ENCODE results near the gene PEX5L.
"Not testable (repeated sequence)": the region's sequence is repeated elsewhere in the genome, so short reads cannot be mapped to it uniquely, and the experiment has no call there.

The PEX5L gene

DNA sequence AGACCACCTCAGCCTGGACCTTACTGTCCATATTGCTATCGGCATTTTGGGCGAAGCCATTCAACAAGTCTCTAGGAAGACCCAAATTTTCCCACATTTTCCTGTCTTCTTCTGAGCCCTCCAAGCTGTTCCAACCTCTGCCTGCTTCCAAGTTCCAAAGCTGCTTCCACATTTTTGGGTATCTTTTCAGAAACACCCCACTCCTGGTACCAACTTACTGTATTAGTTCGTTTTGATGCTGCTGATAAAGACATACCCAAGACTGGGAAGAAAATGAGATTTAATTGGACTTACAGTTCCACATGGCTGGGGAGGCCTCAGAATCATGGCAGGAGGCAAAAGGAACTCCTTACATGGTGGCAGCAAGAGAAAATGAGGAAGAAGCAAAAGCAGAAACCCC, 28.4 kb downstream of the PEX5L start:
- DNase-seq (ENCODE audit: low read depth in 2 of 2) = not testable (repeated sequence)

DNA sequence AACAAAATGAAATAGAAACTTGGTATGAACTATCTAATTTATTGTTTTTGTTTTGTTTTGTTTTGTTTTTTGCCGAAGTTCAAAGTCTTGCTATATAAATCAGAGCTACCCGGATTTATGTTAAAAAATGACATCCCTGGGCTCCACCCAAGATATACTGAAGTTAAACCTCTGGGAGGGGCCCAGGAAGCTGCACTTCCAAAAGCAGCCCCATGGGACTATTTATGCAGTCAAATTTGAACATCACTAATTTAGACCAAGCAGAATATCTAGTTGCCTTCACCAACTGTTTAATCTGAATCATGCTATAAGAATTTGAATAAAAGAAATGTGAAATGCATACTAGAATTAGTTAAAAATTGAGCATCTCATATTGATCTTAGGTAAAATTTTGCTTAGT, 32.2 kb downstream of the PEX5L start:
- DNase-seq (ENCODE audit: low read depth in 2 of 2) = no peak

DNA sequence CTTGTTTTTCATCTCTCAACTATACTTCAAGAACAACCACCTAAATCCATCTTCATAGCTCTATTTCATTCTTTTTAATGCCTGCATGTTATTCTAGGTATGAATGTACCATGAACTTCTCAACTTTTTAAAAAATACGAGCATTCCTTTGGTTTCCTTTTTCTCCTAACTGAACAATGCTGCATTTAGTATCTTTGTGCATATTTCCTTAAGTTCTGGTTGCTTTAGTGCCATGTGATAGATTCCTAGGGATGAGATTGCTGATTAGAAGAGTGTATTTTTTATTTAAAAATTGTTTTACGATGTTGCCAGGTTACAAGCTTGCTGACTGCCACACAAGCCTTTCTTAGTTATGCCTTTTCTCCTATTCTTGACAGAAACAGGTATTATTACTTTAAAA, 34.7 kb downstream of the PEX5L start:
- DNase-seq (ENCODE audit: low read depth in 2 of 2) = no peak

DNA sequence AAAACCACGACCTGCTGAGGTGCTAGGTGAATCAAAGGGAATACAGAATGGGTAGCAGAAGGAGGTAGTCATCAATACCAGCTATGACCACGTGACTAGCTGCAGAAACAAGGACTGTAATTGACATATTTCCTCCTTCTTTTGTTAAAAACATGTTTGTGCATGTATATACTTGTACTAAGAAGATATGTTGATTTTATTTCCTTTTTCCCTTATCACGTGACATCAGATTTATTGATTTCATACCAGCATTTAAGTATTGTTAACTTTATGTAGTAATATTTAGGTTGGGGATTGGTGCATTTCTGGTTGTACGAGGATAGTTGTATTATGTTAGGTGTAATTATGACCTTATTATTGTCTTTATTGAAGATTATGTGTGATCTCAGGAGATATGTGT, 36.2 kb downstream of the PEX5L start:
- no peak for DNase-seq (ENCODE audit: low read depth in 2 of 2)

DNA sequence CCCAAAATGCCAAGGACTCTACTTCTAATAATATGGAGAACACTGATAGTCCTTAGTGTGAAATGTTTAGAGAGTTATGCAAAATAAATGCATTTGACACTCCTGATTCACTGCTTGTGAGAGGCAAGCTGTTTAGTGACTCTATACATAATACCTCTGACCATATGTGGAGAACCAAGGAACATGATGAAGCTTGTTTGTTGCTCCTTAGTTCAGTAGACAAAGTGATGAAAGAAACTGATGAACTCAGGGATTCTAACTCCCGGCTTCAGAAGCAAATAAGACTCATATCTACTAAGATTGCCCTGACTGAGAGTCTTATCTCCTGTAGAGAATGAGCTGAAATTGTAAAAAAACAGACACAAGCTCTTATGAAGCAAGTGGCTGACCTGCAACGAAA, 41.3 kb downstream of the PEX5L start:
- no peak for DNase-seq (ENCODE audit: low read depth in 2 of 2)

DNA sequence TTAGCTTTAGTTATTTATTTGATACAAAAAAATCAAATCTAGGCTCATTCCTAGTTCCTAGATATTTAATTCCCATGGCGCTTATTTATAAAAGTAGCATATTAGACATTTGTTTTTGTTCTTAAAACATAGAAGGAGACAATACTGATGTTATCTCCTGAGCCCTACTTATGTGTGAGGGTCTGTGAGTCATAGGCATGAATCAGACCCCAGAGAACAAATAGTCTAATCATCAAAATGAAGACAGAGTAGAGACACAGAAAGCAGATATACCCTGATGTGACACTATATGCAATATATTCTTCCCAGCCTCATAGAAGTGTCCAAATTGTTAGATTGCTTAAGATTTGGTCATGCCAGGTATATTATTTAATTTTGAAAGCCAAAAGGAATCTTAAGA, 44.9 kb downstream of the PEX5L start:
- no peak for DNase-seq (ENCODE audit: low read depth in 2 of 2)

DNA sequence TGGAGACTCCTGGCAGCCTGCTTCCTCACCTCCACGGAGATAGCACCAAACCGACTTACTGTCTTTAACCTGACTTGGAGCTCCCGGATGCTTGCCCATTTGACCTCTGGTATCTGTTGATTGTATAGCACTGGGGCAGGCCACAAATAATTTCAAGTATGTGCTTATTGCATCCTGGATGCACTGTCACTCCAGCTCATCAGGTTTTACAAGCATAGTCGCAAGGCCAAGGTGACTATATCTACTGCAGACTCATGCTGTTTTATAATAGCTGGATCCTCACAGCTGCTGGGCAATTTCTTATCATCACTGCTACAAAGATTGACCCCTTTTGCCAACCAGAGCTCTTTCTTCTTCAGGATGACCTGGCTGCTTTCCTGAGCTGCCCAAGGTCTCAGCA, 45.6 kb downstream of the PEX5L start:
- DNase-seq (ENCODE audit: low read depth in 2 of 2) = no peak

DNA sequence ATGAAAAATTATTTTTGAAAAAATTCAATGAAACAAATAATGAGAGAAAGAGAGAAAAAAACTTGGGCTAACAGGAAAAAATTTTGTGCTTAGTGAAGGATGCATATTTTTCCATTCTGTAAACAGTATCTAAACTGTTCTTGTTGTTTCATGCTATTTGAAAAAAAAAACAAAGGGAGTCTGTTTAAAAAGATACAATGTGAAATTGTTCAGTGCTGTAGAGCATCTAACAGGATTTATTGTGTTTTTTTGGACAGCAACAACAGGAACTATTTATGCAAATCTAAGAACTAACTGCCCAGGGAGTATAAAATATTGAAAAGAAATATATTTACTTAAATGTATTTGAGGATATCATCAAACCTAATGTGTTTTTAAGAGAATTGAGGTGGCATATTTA, 55.1 kb downstream of the PEX5L start:
- DNase-seq (ENCODE audit: low read depth in 2 of 2) = no peak

DNA sequence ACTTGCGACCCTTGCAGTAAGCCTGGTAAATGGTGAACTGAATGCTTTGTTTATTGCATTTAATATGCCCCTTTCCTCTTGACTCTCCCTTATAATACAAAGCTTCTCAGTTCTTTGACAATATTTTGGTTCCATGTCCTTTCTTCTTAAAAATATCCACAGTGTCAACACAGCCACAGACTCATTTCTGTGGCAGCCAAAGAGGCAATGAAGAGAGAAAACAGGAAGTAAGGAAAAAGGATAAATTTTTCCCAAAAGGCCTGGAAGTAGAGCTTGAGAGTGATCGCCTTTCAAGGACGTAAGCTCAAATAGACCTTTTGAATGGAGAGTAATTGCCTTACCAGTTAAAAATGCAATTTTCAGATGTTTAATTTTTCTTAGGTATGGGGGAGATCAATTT, 59.4 kb downstream of the PEX5L start:
- no peak for DNase-seq (ENCODE audit: low read depth in 2 of 2)

DNA sequence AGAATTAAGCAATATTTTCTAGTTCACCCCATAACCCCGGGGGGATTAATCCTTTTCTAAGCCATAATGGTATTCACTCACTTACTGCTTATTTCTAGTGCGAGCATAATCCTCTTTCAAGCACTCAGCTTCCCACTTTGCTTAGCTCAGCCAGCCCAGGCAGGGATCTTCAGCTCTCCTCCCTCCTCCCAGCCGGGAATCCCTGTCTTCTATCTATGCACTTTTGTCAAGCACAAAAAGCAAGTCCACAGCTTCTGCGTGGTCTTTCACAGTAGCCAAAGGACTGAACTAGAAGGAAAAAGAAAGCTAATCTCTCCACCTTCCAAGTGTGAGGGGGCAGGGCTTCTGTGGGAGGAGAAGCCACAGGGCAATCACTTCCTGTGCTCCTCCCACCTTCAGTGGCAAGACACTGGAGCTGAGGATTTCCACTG, 62.8 kb downstream of the PEX5L start:
- no peak for DNase-seq (ENCODE audit: low read depth in 2 of 2)

DNA sequence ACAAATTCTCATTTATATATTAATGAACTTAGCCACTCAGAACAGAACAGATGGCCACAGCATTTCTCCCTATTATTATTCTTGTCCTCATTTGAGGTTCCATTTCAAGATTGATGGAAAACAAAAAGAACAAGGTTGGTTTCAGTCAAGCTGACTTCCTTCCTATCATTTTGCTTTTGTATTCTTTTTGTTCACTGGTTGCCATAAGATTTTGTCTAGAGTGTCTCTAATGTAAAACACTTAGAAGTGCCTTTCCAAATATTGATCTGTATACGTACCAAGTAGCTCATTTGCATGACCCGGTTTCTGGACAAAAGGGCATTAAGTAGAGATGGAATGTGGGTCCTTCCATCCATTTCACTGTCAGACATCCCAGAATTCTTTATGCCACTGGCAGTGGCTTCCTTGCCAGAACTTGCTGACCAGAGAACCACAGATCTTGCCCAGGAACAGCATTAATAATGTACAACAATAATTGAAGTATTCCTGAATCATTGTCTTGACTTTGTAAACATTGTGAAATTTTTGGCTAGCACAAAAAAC, 63.8 kb downstream of the PEX5L start:
- DNase-seq (ENCODE audit: low read depth in 2 of 2) = no peak

DNA sequence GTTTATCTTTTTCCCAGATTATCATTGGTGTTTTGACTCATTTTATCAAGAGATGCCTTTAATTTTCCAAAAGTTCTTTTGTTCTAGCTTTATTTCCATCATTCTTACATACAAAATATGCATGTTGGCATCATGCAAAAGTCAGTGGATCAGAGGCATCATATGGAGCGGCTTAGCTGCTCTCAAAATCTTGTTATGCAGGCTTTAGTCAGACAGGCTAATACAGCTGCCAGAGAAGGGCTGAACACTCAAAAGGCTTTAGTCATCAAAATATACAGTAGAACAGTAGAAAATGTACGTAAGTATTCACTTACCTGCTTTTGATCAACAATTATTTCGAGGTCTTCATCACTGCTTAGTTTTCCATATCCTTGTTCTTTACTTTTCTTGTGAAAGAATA, 65.5 kb downstream of the PEX5L start:
- no peak for DNase-seq (ENCODE audit: low read depth in 2 of 2)

DNA sequence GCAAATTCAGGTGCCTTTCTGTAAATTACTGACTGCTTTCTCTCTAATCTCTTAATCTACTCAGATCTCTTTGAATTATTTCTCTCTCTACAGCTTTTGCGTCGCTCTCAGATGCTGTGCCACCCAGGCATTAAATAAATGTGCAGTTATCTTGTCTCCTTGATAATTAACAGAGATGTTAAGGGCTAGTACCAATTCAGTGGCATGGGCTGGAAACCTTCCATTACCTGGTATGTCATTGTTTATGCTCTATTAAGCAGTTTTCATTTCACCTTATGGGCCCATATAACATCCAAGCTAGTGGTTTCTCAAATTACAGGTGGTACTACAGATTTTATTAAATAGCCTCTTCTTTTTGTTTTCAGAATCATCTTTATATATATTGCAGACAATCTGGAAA, 66.0 kb downstream of the PEX5L start:
- no peak for DNase-seq (ENCODE audit: low read depth in 2 of 2)

DNA sequence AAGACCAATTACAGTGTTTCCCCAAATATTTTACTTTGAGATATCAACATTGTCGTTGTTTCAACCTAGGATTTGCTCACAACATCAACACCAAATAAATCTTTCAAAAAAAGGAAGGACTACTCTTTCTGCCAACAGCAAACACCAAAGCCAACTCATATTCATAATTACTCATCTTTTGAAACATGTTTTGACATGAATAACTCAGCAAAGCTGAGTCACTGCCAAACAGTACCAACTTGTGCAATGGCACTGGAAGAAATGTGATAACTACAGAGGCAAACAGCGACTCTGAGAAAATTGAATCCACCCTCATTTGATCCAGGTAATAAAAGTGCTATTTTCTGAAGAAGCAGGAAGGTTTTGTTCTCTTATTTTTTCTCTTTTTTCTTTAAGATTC, 67.2 kb downstream of the PEX5L start:
- no peak for DNase-seq (ENCODE audit: low read depth in 2 of 2)

DNA sequence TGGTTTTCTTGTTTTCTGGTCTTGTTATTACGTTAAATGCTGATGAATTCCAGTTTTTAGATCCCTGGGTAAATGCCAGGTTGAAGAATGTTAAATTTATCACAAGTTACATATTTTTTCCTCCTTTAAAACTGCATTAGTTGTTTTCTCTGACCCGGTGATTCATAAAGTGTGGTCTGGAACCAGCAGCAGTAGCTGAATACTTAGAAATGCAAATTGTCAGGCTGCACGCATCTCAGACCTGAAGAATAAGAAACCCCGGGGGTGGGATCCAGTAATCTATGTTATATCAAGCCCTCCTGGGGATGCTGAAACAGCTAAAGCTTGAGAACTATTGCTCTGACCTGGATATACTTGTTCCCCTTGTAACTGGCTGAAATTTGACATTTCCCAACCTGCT, 69.1 kb downstream of the PEX5L start:
- DNase-seq (ENCODE audit: low read depth in 2 of 2) = no peak

DNA sequence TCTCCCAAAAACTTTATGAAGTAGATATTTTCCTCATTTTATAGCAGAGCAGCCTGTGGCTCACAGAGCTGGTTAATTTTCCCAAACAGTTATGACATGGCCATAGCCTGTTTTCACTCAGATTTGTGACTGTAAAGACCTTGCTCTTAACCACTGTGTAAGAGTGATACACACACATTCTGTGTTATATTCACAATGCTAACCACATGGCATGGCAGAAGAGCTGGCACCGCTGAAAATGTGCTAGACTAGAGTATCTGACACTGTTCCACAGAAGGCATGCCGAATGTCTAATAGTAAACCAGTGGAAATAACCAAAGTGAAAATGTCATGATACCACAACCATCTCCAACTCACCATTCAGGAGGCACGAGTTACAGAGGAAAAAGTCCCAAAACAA, 71.8 kb downstream of the PEX5L start:
- DNase-seq (ENCODE audit: low read depth in 2 of 2) = no peak

DNA sequence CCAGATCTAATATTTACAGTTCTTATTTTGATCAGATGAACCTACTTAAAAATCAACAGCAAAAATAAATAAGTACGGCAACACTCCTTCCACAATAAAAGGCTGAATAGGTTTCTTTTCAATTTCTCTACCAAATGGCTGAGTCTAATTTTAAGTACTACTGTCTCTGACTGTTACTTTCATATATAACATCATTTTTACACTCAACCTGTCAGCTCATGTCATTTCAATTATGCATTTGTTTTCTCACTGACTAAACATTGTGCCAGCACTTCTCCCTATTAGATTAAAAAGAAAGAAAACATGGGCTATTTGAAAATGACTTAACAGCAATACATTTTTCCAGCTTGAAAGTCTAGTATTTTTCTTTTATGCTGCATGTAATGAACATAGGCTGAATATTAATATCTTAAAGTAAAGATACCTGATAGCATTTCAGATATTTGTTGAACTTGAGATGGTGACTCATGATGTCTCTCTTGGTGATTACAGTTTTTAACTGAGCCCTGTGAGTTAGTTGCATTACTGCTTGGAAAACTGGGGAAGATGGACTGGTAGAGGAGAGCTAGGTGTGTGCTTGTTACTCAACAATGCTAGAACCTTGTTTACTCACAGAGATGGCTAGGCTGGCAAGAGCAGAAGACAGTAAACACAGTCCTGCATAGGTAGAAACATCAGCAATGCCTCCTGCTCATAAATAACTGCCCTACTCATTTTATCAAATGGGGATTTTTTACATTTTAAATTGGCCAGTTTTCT, 73.9 kb downstream of the PEX5L start:
- no peak for DNase-seq (ENCODE audit: low read depth in 2 of 2)

DNA sequence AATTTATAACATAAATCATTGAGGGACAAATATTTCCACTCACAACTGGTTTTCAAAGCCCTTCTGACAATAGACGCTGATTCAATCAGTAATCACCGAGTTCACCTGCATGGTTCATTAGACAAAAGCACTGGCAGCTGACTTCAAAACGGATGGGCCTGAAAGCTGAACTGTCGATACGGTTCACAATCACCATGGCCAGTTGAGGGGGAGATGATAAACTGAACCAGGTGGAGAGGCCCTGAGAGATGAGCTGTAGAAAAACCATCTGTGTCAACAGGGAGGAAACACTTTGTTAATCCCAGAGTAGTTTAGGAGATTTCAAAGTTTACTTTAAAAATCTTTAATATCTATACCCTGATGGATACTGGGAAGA, 75.0 kb downstream of the PEX5L start:
- DNase-seq (ENCODE audit: low read depth in 2 of 2) = no peak

DNA sequence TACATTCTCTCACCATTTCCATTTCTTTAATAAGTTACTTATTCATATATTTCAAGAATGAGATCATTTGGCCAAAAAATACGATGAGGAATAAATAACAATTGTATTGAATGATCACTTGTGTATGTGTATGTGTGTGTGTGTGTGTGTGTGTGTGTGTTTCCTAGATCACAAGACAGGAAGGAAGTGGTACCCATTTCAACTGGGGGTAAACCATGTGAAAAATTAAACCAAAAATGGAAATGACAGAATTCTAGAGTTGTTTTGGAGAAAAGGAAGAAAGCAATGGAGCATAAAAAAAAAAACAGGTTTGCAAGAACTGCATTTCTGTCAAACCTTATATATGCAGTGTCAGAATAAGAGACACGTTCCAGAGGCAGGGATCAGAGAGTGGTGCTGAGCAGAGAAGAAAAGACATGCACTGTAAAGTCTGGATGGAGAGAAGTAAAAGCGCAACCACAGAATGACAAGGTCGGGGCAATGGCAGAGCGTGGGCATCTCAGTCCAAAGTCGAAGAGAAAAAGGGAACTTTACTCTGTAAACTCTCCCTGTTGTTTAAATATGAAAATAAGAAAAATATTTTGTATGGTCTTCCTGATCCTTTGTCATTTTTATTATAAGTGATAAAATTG, 75.5 kb downstream of the PEX5L start:
- no peak for DNase-seq (ENCODE audit: low read depth in 2 of 2)

DNA sequence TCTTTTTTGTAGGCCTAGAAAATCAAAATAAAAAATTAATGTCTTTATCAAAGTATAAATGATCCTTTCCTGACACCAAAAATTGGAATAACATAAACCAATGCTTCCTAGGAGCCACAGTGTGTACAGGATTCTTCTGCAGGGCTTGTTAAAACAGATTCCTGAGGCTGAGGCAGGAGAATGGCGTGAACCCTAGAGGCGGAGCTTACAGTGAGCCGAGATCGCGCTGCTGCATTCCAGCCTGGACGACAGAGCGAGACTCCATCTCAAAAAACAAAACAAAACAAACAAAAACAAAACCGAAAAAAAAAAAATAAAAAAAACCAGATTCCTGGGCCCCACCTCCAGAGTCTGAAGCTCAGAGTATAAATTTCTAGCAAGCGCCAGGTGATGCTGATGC, 78.0 kb downstream of the PEX5L start:
- DNase-seq (ENCODE audit: low read depth in 2 of 2) = no peak

DNA sequence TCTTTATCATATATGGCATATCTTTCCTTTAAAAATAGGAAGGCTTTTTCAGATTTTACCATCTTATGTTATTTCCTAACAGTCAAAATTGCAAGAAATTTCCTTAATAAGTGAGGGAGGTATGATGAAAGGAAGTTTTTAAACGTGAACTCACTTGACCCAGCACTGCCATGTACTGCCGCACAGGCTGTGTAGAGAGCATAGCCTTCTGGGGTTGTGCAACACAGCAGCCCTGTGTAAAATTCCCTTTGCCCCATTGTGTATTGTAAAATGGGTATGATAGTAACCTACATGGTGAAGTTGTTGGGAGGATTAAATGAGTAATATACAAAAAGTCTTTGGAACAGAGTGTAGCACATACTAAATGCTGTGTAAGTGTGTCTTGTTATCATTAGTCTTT, 78.6 kb downstream of the PEX5L start:
- no peak for DNase-seq (ENCODE audit: low read depth in 2 of 2)

DNA sequence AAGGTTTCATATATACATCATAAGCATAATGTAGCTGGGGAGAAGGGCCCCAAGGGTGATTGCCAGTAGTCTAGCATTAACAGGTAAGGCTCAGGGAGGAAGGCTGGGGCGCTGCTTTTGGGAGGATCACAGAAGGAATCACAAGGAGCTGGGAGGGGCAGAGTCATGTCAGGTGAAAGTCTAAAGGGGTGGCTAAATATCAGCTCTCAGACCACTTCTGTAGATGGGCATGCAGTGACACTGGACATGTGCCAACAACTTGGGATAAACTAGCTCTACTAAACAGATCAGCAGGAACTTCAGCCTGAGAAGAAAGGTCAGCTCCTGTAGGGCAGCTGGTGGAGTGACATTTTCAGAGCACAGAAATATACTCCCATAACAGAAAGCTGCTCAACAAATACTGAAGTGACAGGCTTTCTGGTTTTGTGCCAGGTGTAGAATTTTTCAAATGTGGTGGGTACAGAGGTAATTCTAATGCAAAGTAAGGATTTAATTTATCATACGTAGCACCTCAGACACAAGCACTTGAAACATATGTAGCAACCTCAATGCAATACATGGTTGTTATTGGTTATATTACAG, 79.4 kb downstream of the PEX5L start:
- DNase-seq (ENCODE audit: low read depth in 2 of 2) = no peak

DNA sequence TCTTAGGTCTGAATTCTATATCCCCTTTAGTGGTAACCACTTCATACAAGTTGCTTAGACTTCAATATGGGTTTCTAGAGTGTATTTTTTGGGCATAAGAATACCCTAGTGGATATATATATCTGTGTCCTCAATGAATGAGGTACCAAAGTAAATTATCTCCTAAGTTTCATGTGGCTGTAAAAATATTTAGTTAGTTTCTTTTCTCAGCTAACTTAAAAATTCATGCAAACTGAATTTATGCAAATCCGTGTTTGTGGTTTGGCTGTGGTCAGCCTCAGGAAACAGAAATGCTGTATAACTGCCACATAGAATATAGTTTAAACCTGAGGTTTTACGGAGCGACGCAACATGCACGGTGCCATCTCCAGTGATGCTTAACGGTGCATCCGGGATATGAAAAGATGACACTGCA, 80.3 kb downstream of the PEX5L start:
- DNase-seq (ENCODE audit: low read depth in 2 of 2) = no peak

All from stimulated activated CD4-positive, alpha-beta T cell treated with anti-CD3 and anti-CD28 coated beads, Interleukin-15, amount 100 ng/mL, for 48 hours (primary cell).